GM21447 (cell line): Measurements from ENCODE around the gene CHCHD5.
"Not testable (repeated sequence)": the region's sequence is repeated elsewhere in the genome, so short reads cannot be mapped to it uniquely, and the experiment has no call there.

Source experiments
- ATAC-seq: cut with Tn5 transposase; IDR thresholded peaks from one replicate; pipeline ENCODE4 v1.9.1; 2021; ENCODE audit not compliant: unreplicated experiment

Gene CHCHD5

GRCh38 chr2:112585873-112586464 lies 1.6 kb downstream of the CHCHD5 start:
- no peak for ATAC-seq

GRCh38 chr2:112588611-112589045 lies 4.2 kb downstream of the CHCHD5 start:
- no peak for ATAC-seq

DNA sequence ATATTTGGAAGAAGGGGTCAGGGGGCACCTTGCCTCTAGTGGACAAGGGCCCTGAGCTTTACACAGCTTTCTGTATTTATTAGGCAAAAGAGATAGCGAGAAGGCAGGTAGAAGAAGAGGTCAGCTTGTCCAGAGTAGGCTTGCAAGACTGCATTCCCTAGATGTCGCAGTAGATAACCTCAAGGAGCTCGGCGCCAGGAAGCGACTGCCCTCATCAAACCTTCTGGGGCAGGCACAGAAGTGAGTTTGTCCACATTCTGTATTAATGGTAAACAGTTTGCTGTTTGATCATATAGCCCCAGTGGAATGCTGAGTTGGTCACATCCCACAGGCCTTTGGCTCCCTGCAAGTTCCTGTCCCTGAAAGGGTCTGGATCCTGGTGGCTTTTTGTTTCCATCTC lies 7.0 kb downstream of the CHCHD5 start:
- ATAC-seq: no peak

DNA sequence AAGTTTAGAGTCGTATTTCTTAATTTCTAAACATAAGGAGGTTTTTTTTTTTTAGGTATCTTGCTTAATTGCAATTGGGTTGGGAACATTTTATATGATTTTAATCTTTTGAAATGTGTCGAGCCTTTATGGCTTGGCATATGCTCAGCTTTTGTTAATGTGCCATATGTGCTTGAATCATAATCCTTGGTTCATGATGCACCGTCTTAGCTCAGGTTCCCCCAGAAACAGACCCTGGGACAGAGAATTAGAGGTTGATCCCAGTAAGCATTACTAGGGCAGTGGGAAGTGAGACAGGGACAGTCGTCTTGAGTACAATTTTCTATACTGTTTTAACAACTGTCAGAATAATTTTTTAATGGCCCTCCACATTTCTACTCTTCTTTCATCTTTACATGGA lies 9.3 kb downstream of the CHCHD5 start:
- ATAC-seq: no peak

GRCh38 chr2:112597537-112598322 lies 13.3 kb downstream of the CHCHD5 start:
- no peak for ATAC-seq

DNA sequence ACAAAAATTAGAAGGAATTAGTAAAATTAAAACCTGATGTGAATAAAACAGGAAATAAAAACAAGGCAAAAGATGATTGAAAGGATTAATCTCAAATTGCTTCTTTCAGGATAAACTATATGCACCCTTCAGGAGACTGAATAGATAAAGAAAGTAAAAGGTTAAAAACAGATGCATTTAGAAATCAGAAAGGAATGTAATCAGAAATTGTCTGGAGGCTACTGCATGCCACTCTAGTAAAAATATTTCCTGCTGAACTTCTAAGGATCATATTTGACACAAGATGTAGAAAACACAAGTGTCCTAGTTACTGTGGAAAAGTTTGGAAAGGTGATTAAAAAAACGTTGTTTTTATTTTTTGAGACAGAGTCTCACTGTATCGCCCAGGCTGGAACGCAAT lies 16.2 kb downstream of the CHCHD5 start:
- ATAC-seq: no peak

DNA sequence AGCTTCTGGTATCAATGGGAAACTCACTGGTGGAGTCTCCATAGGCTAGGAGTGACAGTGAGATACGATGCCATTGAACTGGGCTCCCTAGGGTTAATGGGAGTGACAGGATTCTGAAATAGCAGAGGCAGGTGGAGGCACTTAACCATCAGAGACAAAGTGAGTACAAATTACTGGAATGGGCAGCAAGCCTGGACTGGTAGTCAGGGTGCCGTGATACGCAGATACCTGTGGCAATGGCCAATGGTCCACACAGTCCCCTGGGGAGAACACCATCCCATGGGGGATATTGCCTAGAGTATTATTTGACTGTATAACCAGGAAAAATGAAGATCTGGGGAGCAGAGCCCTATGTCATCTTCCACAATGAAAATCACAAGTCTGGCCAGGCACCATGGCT lies 17.3 kb downstream of the CHCHD5 start:
- no peak for ATAC-seq

DNA sequence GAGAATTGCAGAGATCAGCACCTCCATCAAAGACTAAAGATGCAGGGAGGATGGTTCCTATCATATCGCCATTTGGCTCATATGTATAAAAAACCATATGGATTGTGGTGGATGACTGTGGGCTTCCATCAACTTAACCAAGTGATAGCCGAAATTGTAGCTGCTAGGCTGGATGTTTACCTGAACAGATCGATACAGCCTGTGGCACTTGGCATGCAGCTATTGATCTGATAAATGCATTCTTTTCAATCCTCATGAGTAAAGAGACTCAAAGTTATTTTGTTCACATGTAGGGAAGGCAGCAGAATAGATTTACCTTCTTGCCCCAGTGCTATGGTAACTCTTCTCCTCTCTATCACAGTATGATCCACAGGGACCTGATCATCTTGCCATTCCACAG lies 18.5 kb downstream of the CHCHD5 start:
- no peak for ATAC-seq

GRCh38 chr2:112603731-112604130 lies 19.3 kb downstream of the CHCHD5 start:
- ATAC-seq: no peak

- ATAC-seq: no peak
Measured at GRCh38 chr2:112604952-112605351, 20.5 kb downstream of the CHCHD5 start.

DNA sequence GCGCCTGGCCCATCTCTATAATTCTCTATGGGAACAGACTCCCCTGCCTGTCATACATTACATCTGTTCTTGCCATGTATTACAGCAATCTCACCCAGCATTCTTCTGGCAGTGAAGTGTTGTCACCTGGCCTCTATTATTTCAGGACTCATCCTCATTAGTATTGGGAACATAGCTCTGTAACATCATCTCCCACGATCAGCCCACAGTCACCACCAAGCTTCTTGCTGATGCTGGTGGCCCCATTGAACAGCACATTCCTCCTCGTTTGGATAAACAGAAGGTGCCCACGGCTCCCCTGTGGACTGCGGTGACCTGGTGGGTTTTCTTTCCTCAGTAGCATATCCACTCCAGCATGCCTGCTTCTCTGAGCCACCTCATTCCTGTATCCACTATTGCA lies 21.5 kb downstream of the CHCHD5 start:
- ATAC-seq: no peak

GRCh38 chr2:112606547-112606946 lies 22.1 kb downstream of the CHCHD5 start:
- no peak for ATAC-seq

- ATAC-seq: no peak
Measured at GRCh38 chr2:112607680-112608438, 23.4 kb downstream of the CHCHD5 start.

- ATAC-seq: not testable (repeated sequence)
Measured at GRCh38 chr2:112609320-112609719, 24.9 kb downstream of the CHCHD5 start.

- not testable (repeated sequence) for ATAC-seq
Measured at GRCh38 chr2:112612283-112612682, 27.9 kb downstream of the CHCHD5 start.

DNA sequence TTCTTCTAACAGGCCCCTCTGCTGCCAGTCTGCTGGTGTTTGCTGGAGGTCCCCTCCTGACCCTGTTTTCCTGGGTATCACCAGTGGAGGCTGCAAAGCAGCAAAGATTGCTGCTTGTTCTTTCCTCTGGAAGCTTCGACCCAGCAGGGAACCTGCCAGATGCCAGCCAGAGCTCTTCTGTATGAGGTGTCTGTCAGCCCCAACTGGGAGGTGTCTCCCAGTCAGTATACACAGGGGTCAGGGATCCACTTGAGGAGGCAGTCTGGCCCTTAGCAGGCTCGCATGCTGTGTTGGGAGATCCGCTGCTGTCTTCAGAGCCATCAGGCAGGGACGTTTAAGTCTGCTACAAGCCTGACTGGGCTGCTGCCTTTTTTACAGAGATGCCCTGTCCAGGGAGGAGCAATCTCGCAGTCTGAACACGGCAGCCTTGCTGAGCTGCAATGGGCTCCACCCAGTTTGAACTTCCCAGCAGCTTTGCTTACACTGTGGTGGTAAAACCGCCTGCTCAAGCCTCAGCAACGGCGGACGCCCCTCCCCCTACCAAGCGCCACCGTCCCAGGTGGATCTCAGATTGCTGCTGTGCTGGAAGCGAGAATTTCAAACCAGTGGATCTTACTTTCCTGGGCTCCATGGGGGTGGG lies 29.9 kb downstream of the CHCHD5 start:
- no peak for ATAC-seq

- no peak for ATAC-seq
Measured at GRCh38 chr2:112615051-112615450, 30.6 kb downstream of the CHCHD5 start.

DNA sequence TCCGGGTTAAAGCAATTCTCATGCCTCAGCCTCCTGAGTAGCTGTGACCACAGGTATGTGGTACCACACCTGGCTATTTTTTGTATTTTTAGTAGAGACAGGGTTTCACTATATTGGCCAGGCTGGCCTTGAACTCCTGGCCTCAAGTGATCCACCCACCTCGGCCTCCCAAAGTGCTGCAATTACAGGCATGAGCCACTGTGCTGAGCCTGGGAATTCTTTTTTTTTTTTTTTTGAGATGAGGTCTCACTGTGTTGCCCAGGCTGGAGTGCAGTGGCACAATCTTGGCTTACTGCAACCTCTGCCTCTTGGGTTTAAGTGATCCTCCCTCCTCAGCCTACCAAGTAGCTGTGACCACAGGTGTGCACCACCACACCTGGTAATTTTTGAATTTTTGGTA lies 31.4 kb downstream of the CHCHD5 start:
- ATAC-seq: not testable (repeated sequence)

GRCh38 chr2:112618383-112618782 lies 34.0 kb downstream of the CHCHD5 start:
- no peak for ATAC-seq

DNA sequence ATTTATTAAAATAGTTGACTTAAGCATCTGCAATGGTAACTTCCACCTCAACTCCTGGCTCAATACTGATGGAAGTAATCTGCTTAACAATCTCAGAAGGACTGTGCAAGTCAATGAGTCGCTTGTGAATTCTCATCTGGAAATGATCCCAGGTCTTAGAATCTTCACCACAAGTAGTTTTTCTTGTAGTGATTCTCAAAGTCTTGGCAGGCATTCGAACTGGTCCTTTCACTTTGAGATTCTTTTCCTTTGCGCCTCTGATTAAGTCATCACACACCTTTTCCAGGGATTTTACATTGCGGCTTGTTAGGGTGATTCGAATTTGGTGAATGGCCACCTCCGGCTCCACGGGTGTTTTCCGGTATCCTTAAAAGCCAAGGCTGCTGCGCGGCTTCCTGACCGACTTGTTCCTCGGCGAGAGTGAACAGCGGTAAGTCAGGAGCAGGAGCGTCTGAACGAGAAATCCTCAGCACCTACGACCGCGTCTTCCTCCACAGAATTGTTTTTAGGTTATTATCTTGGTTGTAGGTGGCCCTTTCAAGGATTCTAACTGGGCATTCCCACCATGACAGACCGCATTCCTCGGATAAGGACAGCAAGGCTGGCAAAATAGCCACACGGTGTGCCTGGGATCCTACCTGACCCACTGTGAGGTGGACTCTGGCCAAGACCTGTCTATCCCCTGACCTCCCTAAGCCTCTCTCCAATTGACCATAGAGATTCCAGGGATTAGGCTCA lies 37.5 kb downstream of the CHCHD5 start:
- no peak for ATAC-seq

DNA sequence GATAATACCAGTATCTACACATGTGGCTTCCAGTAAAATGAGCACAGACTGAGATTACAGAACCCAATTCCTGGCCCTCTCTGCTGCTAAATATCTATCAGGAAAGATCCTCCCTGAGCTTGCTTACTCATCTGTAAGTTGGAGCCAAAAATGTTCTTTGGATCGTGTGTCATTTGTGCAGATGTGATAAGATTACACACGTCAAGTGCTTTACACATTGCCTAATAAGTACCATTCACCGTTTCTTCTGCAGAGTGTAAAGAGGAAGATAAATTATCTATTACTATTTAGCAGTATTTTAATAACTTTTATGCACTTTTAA lies 38.1 kb downstream of the CHCHD5 start:
- no peak for ATAC-seq
